ENCODE data around the gene ZSCAN5A.
"Not testable (repeated sequence)": the region's sequence is repeated elsewhere in the genome, so short reads cannot be mapped to it uniquely, and the experiment has no call there.

Gene ZSCAN5A

GRCh38 chr19:56314018-56314380 lies 640 bp downstream of the ZSCAN5A start:
- no peak for DNase-seq

GRCh38 chr19:56312787-56313657 lies 1.6 kb downstream of the ZSCAN5A start:
- DNase-seq = no peak

GRCh38 chr19:56312342-56312741 lies 2.3 kb downstream of the ZSCAN5A start:
- DNase-seq = no peak

GRCh38 chr19:56310462-56310861 lies 4.2 kb downstream of the ZSCAN5A start:
- no peak for DNase-seq

- peak; percentile 57 for DNase-seq
Measured at GRCh38 chr19:56309511-56310185, 5.0 kb downstream of the ZSCAN5A start.

- DNase-seq = no peak
Measured at GRCh38 chr19:56308792-56309191, 5.8 kb downstream of the ZSCAN5A start.

GRCh38 chr19:56307062-56307461 lies 7.6 kb downstream of the ZSCAN5A start:
- not testable (repeated sequence) for DNase-seq

- no peak for DNase-seq
Measured at GRCh38 chr19:56306016-56306415, 8.6 kb downstream of the ZSCAN5A start.

GRCh38 chr19:56304243-56304642 lies 10.4 kb downstream of the ZSCAN5A start:
- no peak for DNase-seq

- no peak for DNase-seq
Measured at GRCh38 chr19:56301886-56302620, 12.6 kb downstream of the ZSCAN5A start.

- no peak for DNase-seq
Measured at GRCh38 chr19:56301155-56301554, 13.5 kb downstream of the ZSCAN5A start.

GRCh38 chr19:56299688-56300087 lies 15.0 kb downstream of the ZSCAN5A start:
- no peak for DNase-seq

- no peak for DNase-seq
Measured at GRCh38 chr19:56297010-56297409, 17.6 kb downstream of the ZSCAN5A start.

- DNase-seq = no peak
Measured at GRCh38 chr19:56295531-56296455, 18.8 kb downstream of the ZSCAN5A start.

GRCh38 chr19:56294549-56294948 lies 20.1 kb downstream of the ZSCAN5A start:
- no peak for DNase-seq

GRCh38 chr19:56291867-56292266 lies 22.8 kb downstream of the ZSCAN5A start:
- DNase-seq = no peak

GRCh38 chr19:56290104-56290503 lies 24.5 kb downstream of the ZSCAN5A start:
- DNase-seq = no peak

- DNase-seq = no peak
Measured at GRCh38 chr19:56284746-56285145, 29.9 kb downstream of the ZSCAN5A start.

- DNase-seq = no peak
Measured at GRCh38 chr19:56282809-56283208, 31.8 kb downstream of the ZSCAN5A start.

GRCh38 chr19:56273563-56274117 lies 41.0 kb downstream of the ZSCAN5A start:
- DNase-seq = no peak

- no peak for DNase-seq
Measured at GRCh38 chr19:56272161-56272798, 42.4 kb downstream of the ZSCAN5A start, which contains the start of gene EDDM13. TSS of gene EDDM13 (plus strand) at chr19:56272748. CDS start at chr19:56272835, 87 bp downstream.

GRCh38 chr19:56271151-56271550 lies 43.5 kb downstream of the ZSCAN5A start:
- DNase-seq = no peak

Measured in activated T-cell treated with anti-CD3 and anti-CD28 coated beads, Interleukin-2, amount 50 U/mL, for 1 hour (primary cell).